HCT116 (cell line): ENCODE measurements around the gene EBI3. TPM values are rescaled to one million over a fixed set of nuclear protein-coding genes. Genes with fewer than 3 reads are reported as not detected.

Source experiments
- ATAC-seq: fragments of 200-7000 bp; cut with Tn5 transposase; 2 replicates; pipeline ENCODE4 v1.9.1; 2020; ENCODE audit warnings: mild to moderate bottlenecking, moderate library complexity
- BruUV-seq: library from RNA; stranded (reverse); fragments of 400-500 nt; replicated peaks from 2 replicates; lab custom pipeline; 2021; lab: Mats Ljungman, UMichigan
- CTCF ChIA-PET: fragments of 300-600 bp; sonication (Branson Sonifier 250); formaldehyde crosslinking; loops from one replicate; lab custom pipeline; 2021; ENCODE audit warnings: antibody characterized with exemption; lab: Charles Lee
- POLR2A ChIA-PET: fragments of 300-600, 350-600 bp; sonication (Branson Sonifier 250); formaldehyde crosslinking; loops from one replicate; lab custom pipeline; 2021; ENCODE audit warnings: antibody characterized with exemption; lab: Charles Lee
- RAD21 ChIA-PET, 2 experiments: fragments of 300-600 bp; sonication (Branson Sonifier 250); formaldehyde crosslinking; loops; one replicate each; lab custom pipeline; 2023; ENCODE audit warnings: low total read pairs in 2 of 2; ENCODE audit not compliant: uncharacterized antibody in 2 of 2, unreplicated experiment in 2 of 2, low non-redundant PET in 1 of 2; lab: Charles Lee
- DNase-seq: peaks from one replicate; pipeline ENCODE4 v3.0.0-alpha.2; 2010; ENCODE audit warnings: low read depth, low spot score
- H2AFZ ChIP-seq: fragments of 200-600 bp; shearing (Covaris generic), sonication (generic); 2 replicates; pipeline ENCODE4 v1.6.1; 2017; ENCODE audit warnings: low read depth, mixed run types, mixed read lengths, antibody characterized with exemption, low read length; ENCODE audit not compliant: poor library complexity, severe bottlenecking
- H3K27ac ChIP-seq: 2 replicates; pipeline ENCODE4 v1.5.1; 2012; ENCODE audit warnings: low read depth, low read length
- H3K27me3 ChIP-seq: fragments of 200-600 bp; sonication (generic); 2 replicates; pipeline ENCODE4 v1.6.1; 2016; ENCODE audit warnings: mixed run types, low read length, mixed read lengths; ENCODE audit not compliant: insufficient read depth
- H3K36me3 ChIP-seq, 2 experiments: fragments of 200-500 bp in 1 of 2; fragments of 200-600 bp in 1 of 2; sonication (Bioruptor generic) in 1 of 2; sonication (generic) in 1 of 2; 2 replicates each; pipeline versions ENCODE4 v1.5.1 to v1.6.1; 2014 to 2016; ENCODE audit warnings: low read length in 2 of 2, inconsistent platforms in 1 of 2, mixed read lengths in 1 of 2, mixed run types in 1 of 2; ENCODE audit not compliant: insufficient read depth in 2 of 2, control insufficient read depth in 1 of 2
- H3K4me1 ChIP-seq, 2 experiments: fragments of 200-600 bp in 1 of 2; sonication (generic) in 1 of 2; 2 replicates each; pipeline versions ENCODE4 v1.5.1 to v1.6.1; 2012 to 2017; ENCODE audit warnings: low read length in 2 of 2, inconsistent platforms in 1 of 2, mild to moderate bottlenecking in 1 of 2, mixed read lengths in 1 of 2, mixed run types in 1 of 2, moderate library complexity in 1 of 2; ENCODE audit not compliant: insufficient read depth in 2 of 2, control insufficient read depth in 1 of 2
- H3K4me2 ChIP-seq: fragments of 200-600 bp; sonication (generic); 2 replicates; pipeline ENCODE4 v1.6.1; 2017; ENCODE audit warnings: mixed run types, low read length, mixed read lengths
- H3K4me3 ChIP-seq, 2 experiments: fragments of 200-600 bp in 1 of 2; sonication (generic) in 1 of 2; replicated peaks in 1 of 2; 2 replicates each; pipeline ENCODE4 v1.5.1; 2011 to 2016; ENCODE audit warnings: low read length in 2 of 2, control low read depth in 1 of 2, low read depth in 1 of 2, mild to moderate bottlenecking in 1 of 2, mixed read lengths in 1 of 2, mixed run types in 1 of 2
- H3K79me2 ChIP-seq: fragments of 200-600 bp; sonication (generic); 2 replicates; pipeline ENCODE4 v1.6.1; 2017; ENCODE audit warnings: mild to moderate bottlenecking, mixed run types, low read length, moderate library complexity, mixed read lengths; ENCODE audit not compliant: insufficient read depth
- H3K9ac ChIP-seq: fragments of 200-600 bp; sonication (generic); 2 replicates; pipeline ENCODE4 v1.6.1; 2016; ENCODE audit warnings: low read length, mixed read lengths
- H3K9me2 ChIP-seq: fragments of 200-600 bp; sonication (generic), shearing (Covaris generic); 2 replicates; pipeline ENCODE4 v1.6.1; 2017; ENCODE audit warnings: mixed run types, mild to moderate bottlenecking, moderate library complexity; ENCODE audit not compliant: insufficient read depth
- H3K9me3 ChIP-seq, 2 experiments: fragments of 200-500 bp in 1 of 2; fragments of 200-600 bp in 1 of 2; sonication (Bioruptor generic) in 1 of 2; sonication (generic) in 1 of 2; 2 replicates each; pipeline ENCODE4 v1.6.1; 2014 to 2017; ENCODE audit warnings: low read length in 2 of 2, mixed read lengths in 2 of 2, inconsistent platforms in 1 of 2, low read depth in 1 of 2, mild to moderate bottlenecking in 1 of 2, mixed run types in 1 of 2, moderate library complexity in 1 of 2; ENCODE audit not compliant: control insufficient read depth in 1 of 2, insufficient read depth in 1 of 2
- H4K20me1 ChIP-seq: fragments of 200-600 bp; sonication (generic), shearing (Covaris generic); 2 replicates; pipeline ENCODE4 v1.6.1; 2017; ENCODE audit warnings: mixed run types, mild to moderate bottlenecking, moderate library complexity; ENCODE audit not compliant: insufficient read depth
- CBX3 ChIP-seq: IDR thresholded peaks from 2 replicates; pipeline ENCODE4 v1.6.1; 2012; ENCODE audit warnings: low read depth
- CEBPB ChIP-seq: IDR thresholded peaks from 2 replicates; pipeline ENCODE4 v1.6.1; 2012; ENCODE audit warnings: low read depth
- EGR1 ChIP-seq: IDR thresholded peaks from 2 replicates; pipeline ENCODE4 v1.6.1; 2012; ENCODE audit warnings: low read depth
- ELF1 ChIP-seq: IDR thresholded peaks from 2 replicates; pipeline ENCODE4 v1.6.1; 2012; ENCODE audit warnings: low read depth, borderline replicate concordance
- EZH2 ChIP-seq: fragments of 200-600 bp; sonication (generic); IDR thresholded peaks from 2 replicates; pipeline ENCODE4 v1.6.1; 2017; ENCODE audit warnings: antibody characterized with exemption, mixed run types
- JUND ChIP-seq: IDR thresholded peaks from 2 replicates; pipeline ENCODE4 v1.6.1; 2012
- POLR2A ChIP-seq: IDR thresholded peaks from 2 replicates; pipeline ENCODE4 v1.7.0; 2011; ENCODE audit warnings: borderline replicate concordance; ENCODE audit not compliant: insufficient read depth, insufficient read length; ENCODE audit errors: extremely low read depth
- POLR2AphosphoS5 ChIP-seq: IDR thresholded peaks from 2 replicates; pipeline ENCODE4 v1.6.1; 2011; ENCODE audit warnings: mild to moderate bottlenecking, low read depth, low read length, moderate library complexity
- RAD21 ChIP-seq: IDR thresholded peaks from 2 replicates; pipeline ENCODE4 v1.6.1; 2012; ENCODE audit warnings: low read depth, mild to moderate bottlenecking
- REST ChIP-seq: IDR thresholded peaks from 2 replicates; pipeline ENCODE4 v1.6.1; 2012; ENCODE audit warnings: low read depth
- SIN3A ChIP-seq: IDR thresholded peaks from 2 replicates; pipeline ENCODE4 v1.6.1; 2012; ENCODE audit warnings: low read depth
- SP1 ChIP-seq: IDR thresholded peaks from 2 replicates; pipeline ENCODE4 v1.6.1; 2012; ENCODE audit warnings: low read depth
- SRF ChIP-seq: IDR thresholded peaks from 2 replicates; pipeline ENCODE4 v1.6.1; 2012; ENCODE audit warnings: low read depth
- TCF7L2 ChIP-seq: IDR thresholded peaks from 2 replicates; pipeline ENCODE4 v1.7.0; 2011; ENCODE audit warnings: borderline replicate concordance, inconsistent platforms; ENCODE audit not compliant: insufficient read depth, insufficient read length; ENCODE audit errors: extremely low read depth
- ZBTB33 ChIP-seq: IDR thresholded peaks from 2 replicates; pipeline ENCODE4 v1.6.1; 2011; ENCODE audit warnings: mild to moderate bottlenecking, low read length, moderate library complexity; ENCODE audit not compliant: insufficient replicate concordance; ENCODE audit errors: extremely low read depth
- ZNF274 ChIP-seq: fragments of 200-500 bp; sonication (Bioruptor generic); IDR thresholded peaks from 2 replicates; pipeline ENCODE4 v1.6.1; 2014; ENCODE audit warnings: mild to moderate bottlenecking, low read depth, low read length, inconsistent platforms
- intact Hi-C: fragments of 100-400 bp; cut with micrococcal nuclease; formaldehyde crosslinking; loops from 2 replicates; pipeline ENCODE4 v1.10.0; 2022
- total RNA-seq: library from RNA; stranded (reverse); gene quantifications from one replicate; pipeline ENCODE4 v1.2.1, GENCODE V29; 2021; ENCODE audit not compliant: unreplicated experiment
- TF ChIP-seq, protein P1 (sequence below), 3 experiments: fragments of 200-600 bp in 1 of 3; sonication (generic) in 1 of 3; IDR thresholded peaks in 2 of 3; conservative IDR thresholded peaks in 1 of 3; 2 replicates each; pipeline ENCODE4 v1.5.1; 2012 to 2017; ENCODE audit warnings: low read depth in 2 of 3, low read length in 2 of 3, antibody characterized with exemption in 1 of 3, borderline replicate concordance in 1 of 3, control low read depth in 1 of 3, mild to moderate bottlenecking in 1 of 3, mixed read lengths in 1 of 3, mixed run types in 1 of 3, moderate library complexity in 1 of 3; ENCODE audit not compliant: insufficient read depth in 1 of 3
- TF ChIP-seq, protein P2 (sequence below): IDR thresholded peaks from 2 replicates; pipeline ENCODE4 v1.6.1; 2012

The EBI3 gene
- total RNA-seq, 1 experiment from 2014 or later = 1.2 TPM

- POLR2A ChIA-PET = interaction anchor here (0.9 to 1.2 kb wide), 6 partner anchors 9 to 261 kb away, joined by 3 to 6 read pairs (median 4); partner anchors contain the start of genes EEF2 and MPND
- H3K79me2 ChIP-seq = peaks cover 19% of the 10 kb centered on the region
- BruUV-seq = TSS peak; percentile 96
- intact Hi-C loops = no loop called here
- CTCF ChIA-PET = interaction anchor here (0.8 to 1.1 kb wide), 5 partner anchors 15 to 276 kb away, joined by 3 to 15 read pairs (median 3); partner anchors contain the start of gene MPND
- DNase-seq = peak; percentile 99
- peak within 1 kb of the TSS; percentile 89 for H2AFZ ChIP-seq
- H3K9me3 ChIP-seq = peaks cover 3 to 4% of the 10 kb centered on the region in 2 experiments; a peak in 2 of 4 replicates
- RAD21 ChIA-PET = interaction anchor here in 1 of 2 experiments (0.8 kb wide), 1 partner anchor 20 kb away, joined by 5 read pairs; no protein-coding TSS in a partner anchor
- H3K4me1 ChIP-seq = peaks cover 13 to 16% of the 10 kb centered on the region in 2 experiments
- no peaks in the 10 kb centered on the region for H3K9me2 ChIP-seq
- peak within 1 kb of the TSS; percentile 89 for H3K4me2 ChIP-seq
- H3K9ac ChIP-seq = peak within 1 kb of the TSS; percentile 70
- ATAC-seq = peak; percentile 95
- no peaks in the 10 kb centered on the region for H3K27me3 ChIP-seq
- peak within 1 kb of the TSS; percentile 66 to 88 for H3K4me3 ChIP-seq
- peak within 1 kb of the TSS; percentile 85 for H3K27ac ChIP-seq
- peaks cover 19 to 26% of the 10 kb centered on the region in 2 experiments for H3K36me3 ChIP-seq
- H4K20me1 ChIP-seq = no peaks in the 10 kb centered on the region
- TF ChIP-seq SRF = peak; percentile 85
- peak; percentile 7 for TF ChIP-seq TCF7L2
- no peak for TF ChIP-seq CEBPB
- peak; percentile 12 for TF ChIP-seq POLR2A
- TF ChIP-seq, protein P1, sequence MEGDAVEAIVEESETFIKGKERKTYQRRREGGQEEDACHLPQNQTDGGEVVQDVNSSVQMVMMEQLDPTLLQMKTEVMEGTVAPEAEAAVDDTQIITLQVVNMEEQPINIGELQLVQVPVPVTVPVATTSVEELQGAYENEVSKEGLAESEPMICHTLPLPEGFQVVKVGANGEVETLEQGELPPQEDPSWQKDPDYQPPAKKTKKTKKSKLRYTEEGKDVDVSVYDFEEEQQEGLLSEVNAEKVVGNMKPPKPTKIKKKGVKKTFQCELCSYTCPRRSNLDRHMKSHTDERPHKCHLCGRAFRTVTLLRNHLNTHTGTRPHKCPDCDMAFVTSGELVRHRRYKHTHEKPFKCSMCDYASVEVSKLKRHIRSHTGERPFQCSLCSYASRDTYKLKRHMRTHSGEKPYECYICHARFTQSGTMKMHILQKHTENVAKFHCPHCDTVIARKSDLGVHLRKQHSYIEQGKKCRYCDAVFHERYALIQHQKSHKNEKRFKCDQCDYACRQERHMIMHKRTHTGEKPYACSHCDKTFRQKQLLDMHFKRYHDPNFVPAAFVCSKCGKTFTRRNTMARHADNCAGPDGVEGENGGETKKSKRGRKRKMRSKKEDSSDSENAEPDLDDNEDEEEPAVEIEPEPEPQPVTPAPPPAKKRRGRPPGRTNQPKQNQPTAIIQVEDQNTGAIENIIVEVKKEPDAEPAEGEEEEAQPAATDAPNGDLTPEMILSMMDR (IDR thresholded peaks at IDR 0.05 in 2 of 3, conservative IDR thresholded peaks at IDR 0.05 in 1 of 3; ENCODE audit: borderline replicate concordance in 1 of 3, insufficient read depth in 1 of 3, low read depth in 2 of 3, low read length in 2 of 3) = peak; percentile 57 to 71 (median 67); a peak in 5 of 6 replicates
- peak; percentile 100 for TF ChIP-seq SP1
- no peak for TF ChIP-seq ZNF274
- TF ChIP-seq, protein P2, sequence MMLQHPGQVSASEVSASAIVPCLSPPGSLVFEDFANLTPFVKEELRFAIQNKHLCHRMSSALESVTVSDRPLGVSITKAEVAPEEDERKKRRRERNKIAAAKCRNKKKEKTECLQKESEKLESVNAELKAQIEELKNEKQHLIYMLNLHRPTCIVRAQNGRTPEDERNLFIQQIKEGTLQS = no peak
- peak; percentile 98 for TF ChIP-seq ELF1
- peak; percentile 56 for TF ChIP-seq SIN3A
- peak; percentile 56 for TF ChIP-seq RAD21
- TF ChIP-seq ZBTB33 = peak; percentile 83
- no peak for TF ChIP-seq REST
- no peak for TF ChIP-seq EZH2
- TF ChIP-seq POLR2AphosphoS5 = peak; percentile 85
- TF ChIP-seq CBX3 = peak; percentile 97; the same call in 1 of the 2 replicates
- no peak for TF ChIP-seq JUND
- TF ChIP-seq EGR1 = peak; percentile 39; the same call in 1 of the 2 replicates
These were observed 17.7 kb downstream of the EBI3 start, which contains the start of gene YJU2 for GRCh38 chr19:4246767-4247593. Gene YJU2 (plus strand): TSS chr19:4247080. CDS start chr19:4247147, 67 bp downstream.
